HG03135 (cell line): Measurements from ENCODE around the gene NUP210.
A peak's percentile ranks its signal among the peaks of the same experiment; 100 is the strongest.

ENCODE experiments used
- ATAC-seq: cut with Tn5 transposase; IDR thresholded peaks from one replicate; pipeline ENCODE4 v1.9.1; 2021; ENCODE audit warnings: mild to moderate bottlenecking, moderate library complexity; ENCODE audit not compliant: unreplicated experiment

The NUP210 gene

DNA sequence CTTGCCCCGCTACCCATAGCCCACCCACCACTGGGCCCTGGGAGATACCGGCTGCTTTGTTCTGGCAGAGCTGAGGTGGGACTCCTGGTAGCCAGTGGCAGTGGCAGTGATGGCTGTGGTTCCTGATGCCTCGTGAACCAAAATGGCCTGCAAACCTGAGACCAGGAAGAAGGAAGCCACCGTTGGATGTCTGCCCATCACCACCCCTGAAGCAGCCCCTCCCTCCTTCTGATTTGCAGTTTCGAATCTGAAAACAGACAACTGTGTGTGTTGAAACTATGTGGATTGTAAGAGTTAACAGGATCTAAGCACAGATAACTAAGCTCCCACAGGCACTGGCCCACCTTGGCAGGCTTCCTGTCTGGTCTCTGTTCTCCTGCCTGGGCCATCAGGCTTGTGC, 66.6 kb downstream of the NUP210 start:
- no peak for ATAC-seq

DNA sequence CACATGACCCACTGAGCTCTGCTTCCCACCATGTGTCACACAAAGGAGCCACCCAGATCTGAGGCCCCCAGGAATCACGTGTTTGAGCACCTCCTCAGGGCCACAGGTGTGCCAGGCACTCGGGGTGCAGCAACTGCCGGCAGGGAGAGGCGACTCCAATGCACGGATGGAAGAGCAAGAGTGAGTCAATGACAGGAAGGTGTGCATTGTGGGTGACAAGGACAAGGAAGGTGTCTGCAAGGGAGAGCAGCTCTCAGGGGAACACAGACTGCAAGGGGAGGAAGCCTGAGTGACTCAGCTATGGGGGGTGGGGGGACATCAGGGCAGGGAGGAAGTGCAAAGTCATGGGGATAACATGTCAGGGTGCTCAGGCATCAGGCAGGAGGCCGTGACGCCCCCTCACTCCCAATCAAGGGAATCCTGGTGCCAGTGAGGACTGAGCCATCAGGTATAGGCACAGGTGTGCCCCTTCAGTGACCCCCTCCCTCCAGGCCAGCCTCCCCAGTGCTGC, 67.4 kb downstream of the NUP210 start:
- ATAC-seq, result no peak

DNA sequence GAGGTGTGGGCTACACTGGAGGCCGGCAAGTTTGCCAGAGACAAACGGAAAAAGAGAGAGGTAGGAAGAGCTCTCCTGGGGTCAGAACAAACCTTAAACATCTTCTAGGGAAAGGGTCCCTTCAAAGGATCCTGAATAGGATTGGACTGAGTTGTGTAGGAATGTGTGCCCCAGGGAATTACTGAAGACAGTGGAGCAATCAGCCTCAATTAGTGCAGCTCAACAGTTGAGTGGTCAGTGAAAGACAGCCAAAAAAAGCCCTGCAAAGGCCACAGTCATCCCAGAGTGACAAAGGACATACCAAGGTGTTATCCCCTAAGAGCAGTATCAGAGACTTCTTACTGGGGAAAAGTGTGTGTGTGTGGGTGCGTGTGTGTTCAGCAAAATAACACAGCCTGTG, 70.3 kb downstream of the NUP210 start:
- ATAC-seq, result no peak

DNA sequence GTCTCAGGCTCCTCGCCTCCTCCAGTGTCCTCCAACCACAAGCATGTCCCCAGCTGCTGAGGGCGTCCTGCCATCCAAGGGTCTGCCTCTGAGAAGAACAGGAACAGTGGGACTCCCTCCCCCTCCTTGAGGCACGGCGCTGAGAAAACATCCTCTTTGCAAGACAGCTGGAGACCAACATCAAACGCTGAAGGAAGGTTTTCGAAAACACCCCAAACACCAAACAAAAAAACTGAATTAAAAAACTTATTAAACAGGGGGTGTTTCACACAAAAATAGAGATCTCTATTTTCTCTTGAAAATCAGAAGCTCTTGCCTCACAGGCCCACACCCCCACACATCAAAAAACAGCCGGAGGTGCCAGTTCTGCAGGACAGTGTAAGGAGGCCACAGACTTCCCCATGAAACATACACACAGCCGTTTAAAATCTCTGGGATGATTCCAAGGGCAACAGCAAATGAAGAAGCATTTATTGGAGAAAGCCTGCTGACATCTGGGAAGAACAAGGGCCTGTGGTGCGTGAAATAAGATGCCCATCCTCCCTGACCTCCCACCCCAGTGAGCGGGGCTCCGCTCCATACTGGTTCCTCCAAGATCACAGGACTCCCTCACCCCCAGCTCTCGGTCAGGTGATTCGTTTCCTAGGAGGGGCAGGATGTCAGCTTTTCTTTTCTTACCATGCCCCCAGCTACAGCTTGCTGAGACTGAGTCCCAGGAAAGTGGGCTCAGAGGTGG, 71.3 kb downstream of the NUP210 start:
- ATAC-seq, result no peak

DNA sequence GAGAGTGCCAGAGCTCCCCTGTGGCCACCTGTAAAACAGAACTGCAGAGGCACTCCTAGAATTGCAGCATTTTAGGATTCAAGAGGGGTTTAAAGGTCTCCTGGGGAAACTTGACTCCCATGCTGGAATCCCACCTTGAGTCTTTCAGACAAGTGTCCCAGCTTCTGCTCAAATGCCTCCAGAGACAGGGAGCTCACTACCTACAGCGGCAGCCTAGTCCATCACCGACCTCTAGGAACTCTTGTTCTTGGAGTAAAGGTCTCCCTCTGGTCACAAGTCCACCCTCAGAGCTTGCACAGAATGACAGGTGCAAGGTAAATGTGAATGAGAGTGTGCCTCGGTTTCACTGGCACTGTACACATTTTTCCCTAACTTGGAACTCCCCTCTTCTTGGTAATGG, 72.0 kb downstream of the NUP210 start:
- ATAC-seq, result no peak

DNA sequence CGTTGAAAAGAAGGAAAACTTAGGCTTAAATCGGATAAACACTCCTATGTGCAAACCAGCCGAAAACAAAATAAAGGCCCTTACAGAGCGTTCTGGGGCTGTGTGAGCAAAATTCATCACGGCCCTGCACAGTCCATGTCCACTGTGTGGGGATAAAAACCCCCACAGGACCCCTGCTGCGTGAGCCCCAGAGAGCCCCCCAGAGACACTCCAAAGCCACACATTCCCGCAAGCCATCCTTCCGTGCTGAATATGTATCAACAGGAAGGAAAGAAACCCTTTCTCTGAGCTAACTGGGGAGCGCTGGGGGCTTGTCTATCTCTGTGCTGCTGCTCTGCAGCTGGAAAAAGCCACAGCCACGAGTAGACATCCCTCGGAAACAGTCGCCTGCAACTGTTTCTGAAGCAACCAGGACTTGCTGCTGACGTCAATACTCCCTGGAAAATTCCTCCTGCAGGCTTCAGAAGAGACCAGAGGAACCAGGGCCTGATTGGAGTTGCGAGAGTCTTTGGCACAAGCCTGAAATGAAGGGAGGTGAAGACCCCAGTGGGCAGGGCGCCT, 72.7 kb downstream of the NUP210 start:
- ATAC-seq, result no peak

DNA sequence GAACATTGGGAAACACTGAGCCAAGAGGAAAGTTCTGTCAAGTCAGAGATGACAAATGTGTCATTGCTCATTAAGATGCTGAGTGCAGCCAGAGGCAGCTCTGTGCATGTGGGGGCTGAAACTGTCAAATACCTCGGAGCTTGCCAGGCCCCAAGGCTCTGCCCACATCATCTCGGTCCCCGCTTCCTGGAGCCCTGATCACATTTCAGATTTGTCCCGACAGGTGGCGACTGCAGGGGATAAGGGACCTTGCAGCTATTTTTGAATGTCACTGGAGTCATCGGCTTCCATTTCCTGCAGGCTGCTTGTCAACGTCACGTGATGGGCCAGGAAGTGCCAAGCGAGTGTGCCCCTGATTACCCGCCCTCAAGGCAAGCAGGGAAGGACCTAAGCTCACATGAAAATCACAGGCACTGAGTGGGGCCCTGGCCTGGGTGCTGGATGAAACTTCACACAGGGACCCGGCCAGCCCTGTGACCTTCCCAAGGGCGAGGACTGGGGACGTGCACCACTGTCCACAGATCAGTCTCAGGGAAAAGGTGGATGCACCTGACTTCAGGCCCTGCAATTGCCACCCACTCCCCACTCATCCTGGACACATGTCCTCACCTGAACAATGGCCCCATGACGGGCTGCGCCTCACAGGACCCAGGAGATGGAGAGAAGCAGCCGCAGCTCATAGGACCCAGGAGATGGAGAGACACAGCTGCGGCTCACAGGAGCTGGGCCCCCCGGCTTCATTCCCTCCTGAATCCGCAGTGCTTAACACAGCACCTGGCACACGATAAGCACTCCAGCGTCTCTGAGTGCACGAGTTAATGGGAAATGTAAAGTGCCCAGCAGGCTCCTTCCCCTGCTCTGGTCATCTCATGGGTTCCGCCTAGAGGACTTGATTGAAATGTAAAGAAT, 73.4 kb downstream of the NUP210 start:
- no peak for ATAC-seq

DNA sequence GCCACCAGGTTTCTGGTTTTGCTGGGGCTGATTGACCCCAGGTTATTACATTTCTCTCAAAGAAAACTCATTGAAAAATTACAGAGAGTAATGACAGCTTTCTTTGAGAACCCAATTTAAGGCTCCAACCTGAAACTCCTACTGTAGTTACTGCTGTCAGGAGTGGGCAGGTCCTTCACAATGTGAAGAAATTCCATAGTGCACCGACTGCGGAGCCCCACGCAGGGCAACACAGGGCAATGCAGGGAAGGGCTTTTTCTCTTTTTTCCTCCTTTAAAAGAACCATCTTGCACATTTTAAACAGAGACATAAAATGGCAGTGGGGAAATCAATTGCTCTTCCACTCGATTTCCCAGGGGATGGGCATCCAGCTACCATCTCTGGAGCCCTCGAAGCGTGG, 74.3 kb downstream of the NUP210 start:
- no peak for ATAC-seq

DNA sequence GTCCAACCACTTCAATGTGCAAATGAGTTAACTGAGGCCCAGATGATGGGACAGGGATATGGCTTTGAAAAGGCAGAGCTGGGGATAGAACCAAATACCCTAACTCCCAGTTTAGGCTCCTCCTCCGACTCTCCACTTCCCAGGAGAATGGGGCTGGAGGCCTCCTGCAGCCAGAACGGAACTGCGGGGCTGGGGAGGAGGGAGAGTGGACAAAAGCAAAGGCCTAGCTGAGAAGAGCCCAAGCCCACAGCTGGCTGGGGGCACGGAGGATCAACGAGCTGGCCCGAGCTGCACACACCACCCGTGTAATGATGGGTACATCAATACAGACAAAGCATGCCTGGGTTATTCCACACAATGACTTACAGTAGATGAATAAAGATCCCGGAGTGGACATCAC, 74.8 kb downstream of the NUP210 start:
- no peak for ATAC-seq

DNA sequence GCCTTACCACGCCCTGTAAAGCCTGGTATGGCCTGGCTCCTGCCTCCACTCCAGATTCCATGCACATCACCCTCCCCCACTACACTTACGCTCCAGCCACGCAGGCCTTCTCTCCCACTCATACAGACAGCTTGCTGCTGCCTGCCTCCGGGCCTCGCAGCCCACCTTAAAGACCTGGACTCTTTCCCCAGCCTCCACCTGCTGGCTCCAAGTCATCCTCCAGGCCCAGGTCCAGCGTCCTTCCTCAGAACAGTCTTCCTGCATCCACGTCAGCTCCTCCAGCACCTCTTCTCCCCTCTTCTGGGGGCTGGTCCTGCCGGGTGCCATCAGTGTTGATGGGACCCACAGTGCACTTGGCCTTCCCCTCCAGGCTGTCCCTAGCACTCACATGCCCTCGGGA, 75.5 kb downstream of the NUP210 start:
- no peak for ATAC-seq

DNA sequence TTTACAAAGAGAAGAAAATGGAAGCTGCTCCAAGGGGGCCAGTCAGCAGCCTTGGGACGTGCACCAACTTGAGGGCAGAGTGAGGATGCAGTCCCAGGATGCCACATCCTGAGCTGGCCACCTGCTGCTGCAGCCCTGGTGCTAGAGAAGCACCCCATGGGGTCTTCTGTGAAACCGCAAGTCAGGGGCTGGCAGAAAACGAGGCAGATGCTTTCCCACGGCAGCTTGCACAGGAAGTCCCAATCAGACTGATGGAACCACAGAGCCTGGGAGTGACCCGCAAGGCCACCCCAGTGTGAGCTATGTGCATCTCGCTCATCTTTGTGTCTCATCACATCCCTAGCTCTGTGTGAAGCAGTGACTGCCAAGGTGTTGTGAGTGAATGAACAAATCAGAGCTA, 76.5 kb downstream of the NUP210 start:
- ATAC-seq, result no peak

DNA sequence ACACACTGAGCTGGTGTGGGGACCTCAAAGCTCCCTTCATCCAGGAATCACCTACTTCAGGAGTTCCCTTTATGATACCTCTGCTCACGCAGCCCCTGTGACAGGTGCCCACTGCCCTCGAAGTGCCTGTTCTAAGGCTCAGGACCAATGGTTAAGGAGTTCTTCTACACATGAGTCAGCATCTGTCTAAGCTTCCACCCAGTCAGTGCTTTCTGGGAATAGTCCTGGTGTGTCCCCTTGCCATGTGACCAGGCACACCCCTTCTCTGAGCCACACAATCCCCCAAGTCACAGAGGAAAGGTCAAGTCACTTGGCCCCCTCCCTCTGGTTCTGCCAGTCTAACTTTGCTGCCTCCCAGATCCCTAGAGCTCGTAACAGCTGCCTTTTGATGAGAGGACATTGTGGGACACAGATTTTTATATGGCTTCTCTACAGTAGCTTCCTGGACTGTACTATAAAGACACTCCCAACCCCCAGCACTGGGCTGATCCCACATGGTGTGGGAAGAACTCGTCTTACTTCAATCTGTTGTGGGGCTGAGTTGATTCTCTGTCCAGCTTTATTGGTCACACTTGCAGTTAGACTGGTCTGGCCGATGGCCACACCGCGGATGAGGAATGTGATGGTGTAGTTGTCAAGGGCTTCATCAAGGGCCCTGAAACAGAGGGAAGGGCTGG, 78.8 kb downstream of the NUP210 start:
- no peak for ATAC-seq

DNA sequence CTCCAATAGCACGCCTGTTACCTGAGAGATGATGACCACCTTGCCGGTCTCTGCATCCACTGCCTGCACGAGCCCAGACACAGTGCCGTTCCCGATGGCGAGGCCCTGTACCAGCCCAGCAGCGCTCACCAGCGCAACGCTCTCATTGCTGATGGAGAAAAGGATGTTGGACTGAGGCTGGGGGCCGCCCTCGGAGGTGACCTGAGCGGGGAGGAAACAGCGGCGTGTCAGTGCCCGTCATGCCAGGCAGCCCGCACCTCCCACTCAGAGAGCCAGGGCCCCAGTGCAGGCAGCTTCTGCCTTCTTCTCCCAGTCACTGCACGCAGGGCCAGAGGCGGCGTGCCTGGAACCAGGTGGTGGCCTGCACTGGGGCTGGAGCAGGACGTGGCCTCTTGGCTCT, 80.3 kb downstream of the NUP210 start:
- no peak for ATAC-seq

DNA sequence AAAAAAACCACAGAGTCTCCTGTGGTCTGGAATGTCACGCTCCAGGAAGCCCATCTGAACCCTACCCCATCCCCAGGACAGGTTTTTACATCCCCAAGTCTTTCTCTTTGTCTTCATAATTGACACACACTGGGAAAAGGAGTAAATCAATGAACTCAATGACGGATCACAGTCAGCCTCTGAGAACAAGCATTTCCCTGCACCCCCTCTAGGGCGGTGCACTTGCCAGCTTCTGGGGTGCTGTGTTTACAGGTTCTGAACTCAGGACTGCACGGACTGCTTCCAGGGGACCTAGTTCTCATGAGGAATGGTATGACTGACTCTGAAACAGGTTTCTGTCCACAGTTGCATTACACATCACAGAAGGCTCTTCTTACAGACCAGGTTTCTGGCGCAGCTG, 81.1 kb downstream of the NUP210 start:
- ATAC-seq, result no peak

DNA sequence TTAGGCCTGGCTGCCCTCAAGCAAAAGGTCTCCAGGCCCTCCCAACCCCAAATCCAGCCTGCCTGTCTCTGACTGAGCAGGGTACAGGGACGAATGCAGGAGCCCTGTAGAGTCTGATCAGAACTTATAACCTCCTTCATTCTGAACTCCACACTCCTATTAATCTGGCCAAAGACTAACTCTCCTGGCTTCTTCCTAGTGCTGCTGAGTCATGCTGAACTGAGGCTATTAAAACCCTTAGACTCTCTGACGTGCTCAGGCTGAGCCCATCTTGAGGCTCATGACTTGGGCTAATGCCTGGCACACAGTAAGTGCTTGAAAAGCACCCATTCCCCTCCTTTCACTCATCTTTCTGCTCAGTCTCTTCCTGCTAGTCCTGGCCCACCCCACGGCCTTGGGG, 81.9 kb downstream of the NUP210 start:
- no peak for ATAC-seq

DNA sequence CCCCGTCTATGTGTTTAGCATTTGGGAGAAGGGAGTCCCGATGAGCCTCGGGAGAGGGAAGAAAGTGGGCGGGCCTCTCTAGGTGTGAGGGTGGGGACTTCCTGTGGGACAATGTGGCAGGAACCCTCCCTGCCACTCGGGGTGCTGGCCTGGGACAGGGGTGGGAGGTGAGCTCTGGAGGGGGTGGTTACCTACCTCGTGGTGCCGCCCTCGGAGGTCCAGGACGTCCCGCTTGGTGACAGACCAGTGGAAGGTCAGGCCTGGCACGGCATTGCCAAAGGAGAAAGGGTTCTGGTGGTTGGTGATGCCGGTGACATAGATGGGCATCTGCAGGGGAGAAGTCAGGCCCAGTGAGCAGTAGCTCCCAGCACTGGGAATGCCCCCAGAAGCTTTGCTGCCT, 83.5 kb downstream of the NUP210 start:
- ATAC-seq, result no peak

DNA sequence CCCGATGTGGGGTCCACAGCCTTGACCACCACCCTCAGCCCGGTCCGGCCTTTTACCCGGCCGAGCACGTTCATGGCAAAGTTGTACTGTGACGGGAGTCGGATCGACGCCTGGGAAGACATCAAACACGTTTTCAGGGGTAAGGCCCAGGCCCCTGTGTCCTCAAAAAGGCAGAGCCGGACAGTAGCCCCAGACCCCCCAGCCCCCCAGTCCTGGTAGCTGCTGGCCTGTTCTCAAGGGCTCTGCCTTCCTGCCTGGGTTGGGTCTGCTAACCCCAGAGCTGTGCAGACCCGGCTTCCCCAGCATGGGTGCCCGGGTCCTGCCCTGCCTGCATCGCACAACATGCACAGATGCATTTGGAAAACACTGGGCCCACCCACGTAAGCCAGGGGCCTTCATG, 84.6 kb downstream of the NUP210 start:
- no peak for ATAC-seq

DNA sequence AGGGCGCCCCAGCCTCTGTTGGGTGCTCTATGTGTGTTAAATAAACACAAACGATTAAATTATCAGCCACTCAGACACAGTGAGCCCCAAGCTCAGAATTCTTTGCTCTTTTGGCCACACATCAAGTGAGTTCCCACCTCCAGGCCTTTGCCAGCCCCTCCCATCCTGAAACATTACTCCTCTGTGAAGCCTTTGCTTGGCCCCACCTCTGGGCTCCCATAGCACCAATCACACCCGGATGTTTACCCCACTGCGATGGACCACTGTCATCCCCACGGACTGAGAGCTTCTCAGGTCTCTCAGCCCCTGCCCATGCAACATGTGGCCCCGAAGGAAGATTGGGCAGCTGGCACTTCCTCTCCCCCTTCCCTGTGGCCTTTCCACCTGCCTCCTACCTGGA, 85.1 kb downstream of the NUP210 start:
- no peak for ATAC-seq

DNA sequence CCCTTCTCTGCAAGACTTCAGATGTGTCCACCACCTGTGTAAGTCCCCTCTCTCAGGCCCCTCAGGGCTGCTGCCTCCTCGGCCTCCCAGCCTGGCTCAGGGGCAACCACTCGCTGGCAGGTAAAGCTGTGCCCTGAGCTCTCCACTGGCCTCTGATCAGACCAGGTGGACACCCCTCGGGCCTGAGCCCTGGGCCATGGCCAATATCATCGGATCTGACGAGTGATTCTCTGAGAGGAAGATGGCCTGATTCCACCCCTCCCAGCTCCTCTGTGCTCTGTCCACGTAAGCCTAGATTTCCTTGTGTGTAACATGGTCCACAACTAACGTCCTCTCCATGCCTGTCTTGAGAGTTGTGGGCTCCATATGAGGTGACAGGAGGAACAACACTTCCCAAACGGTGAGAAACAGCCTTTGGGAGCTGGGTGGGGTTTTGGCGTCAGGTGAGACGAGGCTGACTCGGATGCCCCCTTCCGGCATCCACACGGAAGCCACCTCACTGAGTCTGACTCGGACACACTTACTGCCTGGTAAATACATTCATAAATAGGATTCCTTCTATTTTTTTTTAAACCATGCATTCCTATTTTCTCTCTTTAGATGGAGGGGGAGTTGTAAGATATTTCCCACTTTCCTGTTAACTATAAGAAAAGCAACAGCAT, 86.8 kb downstream of the NUP210 start:
- no peak for ATAC-seq

DNA sequence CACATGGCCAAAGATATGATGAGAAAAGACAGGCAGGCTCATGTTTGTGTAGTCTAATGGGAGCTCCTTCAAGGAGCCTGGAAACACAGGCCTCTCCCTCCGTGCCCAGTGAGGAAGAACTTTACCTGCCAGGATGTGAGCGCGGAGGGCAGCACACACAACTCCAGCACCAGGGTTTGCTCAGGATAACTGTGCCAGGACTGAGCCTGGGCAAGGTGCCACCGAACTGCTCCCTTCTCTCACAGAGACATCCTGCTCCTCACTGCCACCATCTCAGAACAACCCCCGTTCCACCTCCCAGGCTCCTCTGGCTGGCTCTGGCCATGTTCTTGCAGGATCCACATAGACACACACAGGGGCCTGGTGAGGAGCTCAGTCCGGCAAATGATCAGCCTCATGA, 87.4 kb downstream of the NUP210 start:
- no peak for ATAC-seq

DNA sequence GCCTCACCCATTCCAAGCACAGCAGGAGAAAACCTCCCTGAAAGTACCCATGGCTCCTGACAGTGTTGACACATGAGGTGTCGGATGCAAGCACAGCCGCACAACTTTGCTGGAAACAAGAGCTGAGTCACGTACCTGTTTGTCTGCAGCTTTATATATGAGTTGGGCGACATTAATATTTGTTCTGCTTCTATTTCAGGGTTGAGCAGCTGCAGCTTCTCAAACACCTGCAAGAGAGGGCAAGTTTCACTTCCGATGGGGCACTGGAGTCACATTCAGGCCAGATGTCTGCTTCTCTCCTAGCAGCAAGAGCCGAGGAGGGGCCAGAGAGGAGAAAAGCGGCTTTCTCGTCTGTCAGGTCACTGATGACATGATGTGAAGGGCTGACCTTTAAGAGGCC, 88.0 kb downstream of the NUP210 start:
- ATAC-seq, result peak; percentile 88
